ENCODE measurements around the gene SAPCD1. TPM values are rescaled to one million over a fixed set of nuclear protein-coding genes. Genes with fewer than 3 reads are reported as not detected.

Gene SAPCD1
- total RNA-seq, 1 experiment from 2014 or later = 18.2 TPM

DNA sequence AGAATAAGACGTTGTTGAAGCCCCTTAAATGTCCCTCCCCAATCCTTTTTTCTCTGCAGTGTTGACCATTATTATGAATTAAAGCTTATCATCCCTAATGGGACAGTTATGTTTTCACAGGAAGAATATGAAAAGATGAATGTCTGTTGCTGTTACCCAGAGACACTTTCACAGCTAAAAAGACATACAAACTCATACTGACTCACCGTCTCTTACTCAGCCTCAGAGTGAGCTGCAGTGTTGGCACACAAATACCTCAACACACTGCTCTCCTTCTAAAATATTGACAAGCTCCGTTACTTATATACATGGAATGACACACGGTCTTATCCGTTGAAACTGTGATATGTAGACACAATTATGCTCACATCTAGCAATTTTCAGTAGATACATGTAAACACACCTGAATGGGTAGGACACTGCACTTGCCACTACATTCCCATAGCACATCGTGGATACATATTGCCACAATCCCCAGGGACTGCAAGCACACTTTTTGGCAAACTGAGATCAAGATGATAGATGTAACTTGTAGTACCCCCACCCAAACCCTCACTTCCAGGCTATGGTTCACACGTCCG lies 9.6 kb upstream of the SAPCD1 start:
- Histone ChIP-seq H3K4me1 (ENCODE audit: control insufficient read depth in 1 of 2, insufficient read depth in 2 of 2, low read length in 2 of 2) (no peaks in the 10 kb centered on the region), H3K27ac (ENCODE audit: low read depth, low read length) (no peak overlapping the region), H3K4me2 (ENCODE audit: low read length) (no peak overlapping the region), H3K36me3 (ENCODE audit: control insufficient read depth in 1 of 2, insufficient read depth in 2 of 2, low read length in 2 of 2) (peaks cover 2 to 8% of the 10 kb centered on the region in 2 experiments; a peak in 3 of 4 replicates), H4K20me1 (ENCODE audit: insufficient read depth) (no peaks in the 10 kb centered on the region), H3K9ac (ENCODE audit: low read length) (no peak overlapping the region), H3K9me3 (ENCODE audit: control insufficient read depth in 1 of 2, insufficient read depth in 1 of 2, low read depth in 1 of 2, low read length in 2 of 2) (no peaks in the 10 kb centered on the region), H3K79me2 (ENCODE audit: insufficient read depth, low read length) (no peaks in the 10 kb centered on the region), H2AFZ (ENCODE audit: low read depth, low read length, poor library complexity, severe bottlenecking) (no peak overlapping the region), H3K4me3 (replicated peaks in 1 of 2; ENCODE audit: low read depth in 1 of 2, low read length in 2 of 2) (no peak overlapping the region), H3K9me2 (ENCODE audit: insufficient read depth) (no peaks in the 10 kb centered on the region), H3K27me3 (ENCODE audit: insufficient read depth, low read length) (no peaks in the 10 kb centered on the region)
- CTCF ChIA-PET = interaction anchor here (1.0 kb wide), 1 partner anchor 17 kb away, joined by 4 read pairs; no protein-coding TSS in a partner anchor
- TF ChIP-seq ZBTB33 (IDR thresholded peaks at IDR 0.05; ENCODE audit: extremely low read depth, insufficient replicate concordance, low read length) (no peak), CTCF (IDR thresholded peaks at IDR 0.05 in 2 of 3, conservative IDR thresholded peaks at IDR 0.05 in 1 of 3; ENCODE audit: borderline replicate concordance in 1 of 3, insufficient read depth in 1 of 3, low read depth in 2 of 3, low read length in 2 of 3) (no peak), ZNF274 (IDR thresholded peaks at IDR 0.05; ENCODE audit: low read depth, low read length) (no peak), CEBPB (IDR thresholded peaks at IDR 0.05; ENCODE audit: low read depth) (no peak), ELF1 (IDR thresholded peaks at IDR 0.05; ENCODE audit: borderline replicate concordance, low read depth) (no peak), YY1 (IDR thresholded peaks at IDR 0.05; ENCODE audit: extremely low read depth, insufficient replicate concordance, low read depth, low read length) (no peak), ZFX (IDR thresholded peaks at IDR 0.05) (no peak), JUND (IDR thresholded peaks at IDR 0.05) (no peak), SRF (IDR thresholded peaks at IDR 0.05; ENCODE audit: low read depth) (no peak), CBX3 (IDR thresholded peaks at IDR 0.05; ENCODE audit: low read depth) (no peak), RAD21 (IDR thresholded peaks at IDR 0.05; ENCODE audit: low read depth) (no peak), FOSL1 (IDR thresholded peaks at IDR 0.05; ENCODE audit: low read depth) (no peak), SP1 (IDR thresholded peaks at IDR 0.05; ENCODE audit: low read depth) (no peak), POLR2AphosphoS5 (IDR thresholded peaks at IDR 0.05; ENCODE audit: low read depth, low read length) (no peak)
- TF ChIP-seq, protein P1, sequence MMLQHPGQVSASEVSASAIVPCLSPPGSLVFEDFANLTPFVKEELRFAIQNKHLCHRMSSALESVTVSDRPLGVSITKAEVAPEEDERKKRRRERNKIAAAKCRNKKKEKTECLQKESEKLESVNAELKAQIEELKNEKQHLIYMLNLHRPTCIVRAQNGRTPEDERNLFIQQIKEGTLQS (IDR thresholded peaks at IDR 0.05) = no peak
- TF ChIP-seq, protein P2, sequence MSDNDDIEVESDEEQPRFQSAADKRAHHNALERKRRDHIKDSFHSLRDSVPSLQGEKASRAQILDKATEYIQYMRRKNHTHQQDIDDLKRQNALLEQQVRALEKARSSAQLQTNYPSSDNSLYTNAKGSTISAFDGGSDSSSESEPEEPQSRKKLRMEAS (IDR thresholded peaks at IDR 0.05) = no peak
- TF ChIP-seq, protein P3, sequence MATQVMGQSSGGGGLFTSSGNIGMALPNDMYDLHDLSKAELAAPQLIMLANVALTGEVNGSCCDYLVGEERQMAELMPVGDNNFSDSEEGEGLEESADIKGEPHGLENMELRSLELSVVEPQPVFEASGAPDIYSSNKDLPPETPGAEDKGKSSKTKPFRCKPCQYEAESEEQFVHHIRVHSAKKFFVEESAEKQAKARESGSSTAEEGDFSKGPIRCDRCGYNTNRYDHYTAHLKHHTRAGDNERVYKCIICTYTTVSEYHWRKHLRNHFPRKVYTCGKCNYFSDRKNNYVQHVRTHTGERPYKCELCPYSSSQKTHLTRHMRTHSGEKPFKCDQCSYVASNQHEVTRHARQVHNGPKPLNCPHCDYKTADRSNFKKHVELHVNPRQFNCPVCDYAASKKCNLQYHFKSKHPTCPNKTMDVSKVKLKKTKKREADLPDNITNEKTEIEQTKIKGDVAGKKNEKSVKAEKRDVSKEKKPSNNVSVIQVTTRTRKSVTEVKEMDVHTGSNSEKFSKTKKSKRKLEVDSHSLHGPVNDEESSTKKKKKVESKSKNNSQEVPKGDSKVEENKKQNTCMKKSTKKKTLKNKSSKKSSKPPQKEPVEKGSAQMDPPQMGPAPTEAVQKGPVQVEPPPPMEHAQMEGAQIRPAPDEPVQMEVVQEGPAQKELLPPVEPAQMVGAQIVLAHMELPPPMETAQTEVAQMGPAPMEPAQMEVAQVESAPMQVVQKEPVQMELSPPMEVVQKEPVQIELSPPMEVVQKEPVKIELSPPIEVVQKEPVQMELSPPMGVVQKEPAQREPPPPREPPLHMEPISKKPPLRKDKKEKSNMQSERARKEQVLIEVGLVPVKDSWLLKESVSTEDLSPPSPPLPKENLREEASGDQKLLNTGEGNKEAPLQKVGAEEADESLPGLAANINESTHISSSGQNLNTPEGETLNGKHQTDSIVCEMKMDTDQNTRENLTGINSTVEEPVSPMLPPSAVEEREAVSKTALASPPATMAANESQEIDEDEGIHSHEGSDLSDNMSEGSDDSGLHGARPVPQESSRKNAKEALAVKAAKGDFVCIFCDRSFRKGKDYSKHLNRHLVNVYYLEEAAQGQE (IDR thresholded peaks at IDR 0.05; ENCODE audit: low read depth) = no peak
- DNase-seq (ENCODE audit: low read depth, low spot score) = no peak
- RAD21 ChIA-PET (ENCODE audit: low non-redundant PET in 1 of 2, low total read pairs in 2 of 2, uncharacterized antibody in 2 of 2, unreplicated experiment in 2 of 2) = no interaction called here
- POLR2A ChIA-PET = interaction anchor here (1.0 kb wide), 1 partner anchor 16 kb away, joined by 4 read pairs; the partner anchor contains the start of gene CLIC1
- peak; percentile 48; the same call in 1 of the 2 replicates for ATAC-seq
- BruUV-seq (replicated peaks) = no TSS peak
- intact Hi-C loops (cut with micrococcal nuclease) = no loop called here

All from HCT116 (cell line).